ENCODE data around the gene MAP3K19.
"Not testable (repeated sequence)": the region's sequence is repeated elsewhere in the genome, so short reads cannot be mapped to it uniquely, and the experiment has no call there.

The MAP3K19 gene

GRCh38 chr2:134988994-134989605, 58.1 kb downstream of the MAP3K19 start:
- DNase-seq (ENCODE audit: low read depth, low spot score) = no peak

GRCh38 chr2:134985061-134985460, 62.2 kb downstream of the MAP3K19 start:
- DNase-seq (ENCODE audit: low read depth, low spot score) = no peak

GRCh38 chr2:134982603-134983002, 64.6 kb downstream of the MAP3K19 start:
- no peak for DNase-seq (ENCODE audit: low read depth, low spot score)

- DNase-seq (ENCODE audit: low read depth, low spot score) = no peak
Observed at GRCh38 chr2:134980639-134981038, 66.6 kb downstream of the MAP3K19 start.

GRCh38 chr2:134979221-134979620, 68.0 kb downstream of the MAP3K19 start:
- no peak for DNase-seq (ENCODE audit: low read depth, low spot score)

- not testable (repeated sequence) for DNase-seq (ENCODE audit: low read depth, low spot score)
Observed at GRCh38 chr2:134977104-134977503, 70.1 kb downstream of the MAP3K19 start.

- DNase-seq (ENCODE audit: low read depth, low spot score) = no peak
Observed at GRCh38 chr2:134976074-134976702, 71.1 kb downstream of the MAP3K19 start.

GRCh38 chr2:134975281-134976009, 71.8 kb downstream of the MAP3K19 start:
- DNase-seq (ENCODE audit: low read depth, low spot score) = no peak

- no peak for DNase-seq (ENCODE audit: low read depth, low spot score)
Observed at GRCh38 chr2:134973241-134974138, 73.8 kb downstream of the MAP3K19 start.

- DNase-seq (ENCODE audit: low read depth, low spot score) = not testable (repeated sequence)
Observed at GRCh38 chr2:134967166-134967565, 80.1 kb downstream of the MAP3K19 start.

- no peak for DNase-seq (ENCODE audit: low read depth, low spot score)
Observed at GRCh38 chr2:134957477-134957876, 89.8 kb downstream of the MAP3K19 start.

- DNase-seq (ENCODE audit: low read depth, low spot score) = no peak
Observed at GRCh38 chr2:134955744-134956143, 91.5 kb downstream of the MAP3K19 start.

GRCh38 chr2:134954065-134954464, 93.2 kb downstream of the MAP3K19 start:
- DNase-seq (ENCODE audit: low read depth, low spot score) = no peak

- DNase-seq (ENCODE audit: low read depth, low spot score) = no peak
Observed at GRCh38 chr2:134952608-134953007, 94.6 kb downstream of the MAP3K19 start.

GRCh38 chr2:134950886-134951285, 96.4 kb downstream of the MAP3K19 start:
- no peak for DNase-seq (ENCODE audit: low read depth, low spot score)

- DNase-seq (ENCODE audit: low read depth, low spot score) = no peak
Observed at GRCh38 chr2:134949981-134950708, 97.1 kb downstream of the MAP3K19 start.

GRCh38 chr2:134946073-134946472, 101.2 kb downstream of the MAP3K19 start:
- no peak for DNase-seq (ENCODE audit: low read depth, low spot score)

GRCh38 chr2:134944975-134945374, 102.3 kb downstream of the MAP3K19 start:
- DNase-seq (ENCODE audit: low read depth, low spot score) = no peak

- DNase-seq (ENCODE audit: low read depth, low spot score) = no peak
Observed at GRCh38 chr2:134943540-134943939, 103.7 kb downstream of the MAP3K19 start.

GRCh38 chr2:134936691-134937090, 110.6 kb downstream of the MAP3K19 start:
- no peak for DNase-seq (ENCODE audit: low read depth, low spot score)

- no peak for DNase-seq (ENCODE audit: low read depth, low spot score)
Observed at GRCh38 chr2:134934641-134935040, 112.6 kb downstream of the MAP3K19 start.

All from brain pericyte (primary cell).